Small intestine (tissue), 7 donors: ENCODE measurements around the gene SP3. TPM values are rescaled to one million over a fixed set of nuclear protein-coding genes. Genes with fewer than 3 reads are reported as not detected.

Source experiments
- DNase-seq, 2 donors: peaks; one replicate each; pipeline versions ENCODE4 v3.0.0 to v3.0.0-alpha.2; 2013
- FAIRE-seq: peaks from 2 replicates; lab custom pipeline; 2012; peaks lifted over from hg19 to GRCh38; lab: Jason Lieb, UNC
- H3K27ac ChIP-seq, 3 donors: one replicate each; pipeline ENCODE4 v1.5.1; 2013; ENCODE audit warnings: low read length in 2 of 3, mild to moderate bottlenecking in 2 of 3, control low read depth in 1 of 3, inconsistent platforms in 1 of 3, low read depth in 1 of 3, moderate library complexity in 1 of 3
- H3K27me3 ChIP-seq, 3 donors: one replicate each; pipeline ENCODE4 v1.6.1; 2013; ENCODE audit warnings: low read length in 3 of 3, inconsistent platforms in 1 of 3; ENCODE audit not compliant: control insufficient read depth in 3 of 3, insufficient read depth in 3 of 3
- H3K36me3 ChIP-seq, 3 donors: one replicate each; pipeline ENCODE4 v1.6.1; 2013; ENCODE audit warnings: low read length in 3 of 3, inconsistent platforms in 1 of 3, low read depth in 1 of 3, mild to moderate bottlenecking in 1 of 3, moderate library complexity in 1 of 3; ENCODE audit not compliant: control insufficient read depth in 3 of 3, insufficient read depth in 2 of 3
- H3K4me1 ChIP-seq, 3 donors: one replicate each; pipeline ENCODE4 v1.6.1; 2013; ENCODE audit warnings: low read length in 2 of 3, inconsistent platforms in 1 of 3, low read depth in 1 of 3, mild to moderate bottlenecking in 1 of 3, moderate library complexity in 1 of 3; ENCODE audit not compliant: control insufficient read depth in 3 of 3, insufficient read depth in 2 of 3
- H3K4me3 ChIP-seq, 3 donors: one replicate each; pipeline ENCODE4 v1.5.1; 2013; ENCODE audit warnings: low read length in 3 of 3, control low read depth in 1 of 3, inconsistent platforms in 1 of 3, low read depth in 1 of 3, mild to moderate bottlenecking in 1 of 3, moderate library complexity in 1 of 3
- H3K9me3 ChIP-seq, 2 donors: one replicate each; pipeline ENCODE4 v1.6.1; 2013; ENCODE audit warnings: low read depth in 1 of 2, low read length in 1 of 2; ENCODE audit not compliant: control insufficient read depth in 2 of 2, insufficient read depth in 1 of 2
- whole genome bisulfite sequencing, 3 donors: extraction: QIAGEN DNeasy Blood & Tissue Kit; methylation state at CpG; one replicate each; pipeline ENCODE4 v1.1.7; 2013; 5-methylcytosine and 5-hydroxymethylcytosine counted together
- polyA plus RNA-seq, 4 donors: library from polyadenylated mRNA; stranded (reverse) in 3 of 4; unstranded in 1 of 4; fragments of 200-250 nt in 3 of 4; fragments of 120-200 nt in 1 of 4; gene quantifications; one replicate each; pipeline versions ENCODE4 v1.2.1 to v1.2.3, GENCODE V29; 2013
- donor health status: healthy with polysubstance abuse.
- donor health status: control.
- donor health status: control.
- donor health status: Bipolar disorder and iron deficiency.
- donor health status: healthy.

The SP3 gene
- polyA plus RNA-seq, 4 donors, result 15.0 to 79.8 (median 19.1) TPM

DNA sequence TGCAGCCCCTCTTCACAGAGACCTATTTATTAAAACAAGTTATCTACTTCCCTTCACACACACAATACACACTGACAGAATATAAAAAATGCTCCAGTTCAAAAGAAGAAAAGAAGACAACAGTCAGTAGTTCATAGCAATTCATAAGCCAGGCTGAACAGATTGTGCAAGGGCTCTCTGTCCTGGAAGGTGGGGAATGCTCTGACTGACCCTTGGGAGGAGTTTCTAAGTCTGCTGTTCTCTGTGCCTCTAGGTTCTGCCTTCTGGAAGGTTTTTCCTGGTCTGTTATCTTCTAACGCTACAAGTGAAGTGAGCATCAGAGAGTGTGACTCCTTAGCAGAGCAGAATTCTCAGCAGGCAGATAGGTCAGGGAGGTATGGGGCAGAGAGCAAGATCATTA lies 35.7 kb downstream of the SP3 start:
- no peak overlapping the region for H3K4me3 ChIP-seq
- H3K9me3 ChIP-seq, result peaks cover 0 to 3% of the 10 kb centered on the region in 2 donors
- no peak overlapping the region for H3K27ac ChIP-seq
- DNase-seq (peak; percentile 13 to 43), FAIRE-seq (no peak)
- H3K27me3 ChIP-seq, result no peaks in the 10 kb centered on the region
- peaks cover 0 to 4% (median 2%) of the 10 kb centered on the region in 3 donors for H3K4me1 ChIP-seq
- WGBS, 3 donors, result 62 to 85% (median 82%) methylated on average over 1 of the region's 1 CpG
- peaks cover 2 to 15% (median 3%) of the 10 kb centered on the region in 3 donors for H3K36me3 ChIP-seq

GRCh38 chr2:173926875-173927274 lies 38.3 kb downstream of the SP3 start:
- peaks cover 0 to 3% (median 0%) of the 10 kb centered on the region in 3 donors for H3K36me3 ChIP-seq
- no peak overlapping the region for H3K27ac ChIP-seq
- peaks cover 0 to 3% of the 10 kb centered on the region in 2 donors for H3K9me3 ChIP-seq
- H3K27me3 ChIP-seq, result no peaks in the 10 kb centered on the region
- no peak overlapping the region for H3K4me3 ChIP-seq
- H3K4me1 ChIP-seq, result peaks cover 0 to 8% (median 6%) of the 10 kb centered on the region in 3 donors
- DNase-seq, result no peak
- no peak for FAIRE-seq

- H3K27me3 ChIP-seq, result no peaks in the 10 kb centered on the region
- H3K4me3 ChIP-seq, result no peak overlapping the region
- peaks cover 0 to 3% of the 10 kb centered on the region in 2 donors for H3K9me3 ChIP-seq
- FAIRE-seq (no peak), DNase-seq (no peak)
- 88 to 91% (median 91%) methylated on average over 2 of the region's 2 CpGs for WGBS, 3 donors
- peaks cover 0 to 10% (median 0%) of the 10 kb centered on the region in 3 donors for H3K36me3 ChIP-seq
- no peak overlapping the region for H3K27ac ChIP-seq
- peaks cover 0 to 10% (median 7%) of the 10 kb centered on the region in 3 donors for H3K4me1 ChIP-seq
Measured at GRCh38 chr2:173924285-173924684, 40.9 kb downstream of the SP3 start.

GRCh38 chr2:173922760-173923159 lies 42.4 kb downstream of the SP3 start:
- H3K4me3 ChIP-seq, result no peak overlapping the region
- DNase-seq, result no peak
- FAIRE-seq, result no peak
- peaks cover 0 to 3% of the 10 kb centered on the region in 2 donors for H3K9me3 ChIP-seq
- H3K27ac ChIP-seq, result no peak overlapping the region
- H3K4me1 ChIP-seq, result peaks cover 0 to 10% (median 7%) of the 10 kb centered on the region in 3 donors
- H3K36me3 ChIP-seq, result peaks cover 0 to 10% (median 2%) of the 10 kb centered on the region in 3 donors
- no peaks in the 10 kb centered on the region for H3K27me3 ChIP-seq

DNA sequence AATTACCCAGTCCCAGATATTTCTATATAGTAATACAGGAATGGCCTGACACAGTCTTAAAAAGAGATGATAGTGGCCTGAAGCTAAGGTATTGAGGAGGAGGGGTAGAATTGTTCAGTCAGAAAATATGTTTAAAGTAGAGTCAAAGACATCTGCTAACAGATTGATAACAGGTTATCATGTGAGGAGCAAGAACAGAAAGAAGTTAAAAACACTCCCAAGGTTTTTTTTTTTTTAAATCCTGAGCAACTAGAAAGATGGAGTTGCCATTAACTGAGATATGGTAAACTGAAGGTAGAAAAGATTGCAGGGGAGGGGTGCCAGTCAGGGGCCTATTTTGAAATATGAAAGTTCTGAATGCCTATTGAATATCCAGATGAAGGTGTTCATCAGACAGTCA lies 43.1 kb downstream of the SP3 start:
- H3K36me3 ChIP-seq, result peaks cover 0 to 10% (median 5%) of the 10 kb centered on the region in 3 donors
- H3K9me3 ChIP-seq, result peaks cover 0 to 3% of the 10 kb centered on the region in 2 donors
- FAIRE-seq (no peak), DNase-seq (no peak)
- no peaks in the 10 kb centered on the region for H3K27me3 ChIP-seq
- no peak overlapping the region for H3K27ac ChIP-seq
- peaks cover 0 to 10% (median 7%) of the 10 kb centered on the region in 3 donors for H3K4me1 ChIP-seq
- no peak overlapping the region for H3K4me3 ChIP-seq

- no peak for FAIRE-seq
- H3K27ac ChIP-seq, result peak overlapping the region in 1 of 3 donors; percentile 16
- no peak for DNase-seq
- WGBS, 3 donors, result 81 to 87% (median 82%) methylated on average over 3 of the region's 3 CpGs
- no peak overlapping the region for H3K4me3 ChIP-seq
- H3K27me3 ChIP-seq, result no peaks in the 10 kb centered on the region
- H3K4me1 ChIP-seq, result no peaks in the 10 kb centered on the region
- H3K9me3 ChIP-seq, result no peaks in the 10 kb centered on the region
- H3K36me3 ChIP-seq, result peaks cover 0 to 12% (median 6%) of the 10 kb centered on the region in 3 donors
Measured at GRCh38 chr2:173914055-173914927, 50.9 kb downstream of the SP3 start.

DNA sequence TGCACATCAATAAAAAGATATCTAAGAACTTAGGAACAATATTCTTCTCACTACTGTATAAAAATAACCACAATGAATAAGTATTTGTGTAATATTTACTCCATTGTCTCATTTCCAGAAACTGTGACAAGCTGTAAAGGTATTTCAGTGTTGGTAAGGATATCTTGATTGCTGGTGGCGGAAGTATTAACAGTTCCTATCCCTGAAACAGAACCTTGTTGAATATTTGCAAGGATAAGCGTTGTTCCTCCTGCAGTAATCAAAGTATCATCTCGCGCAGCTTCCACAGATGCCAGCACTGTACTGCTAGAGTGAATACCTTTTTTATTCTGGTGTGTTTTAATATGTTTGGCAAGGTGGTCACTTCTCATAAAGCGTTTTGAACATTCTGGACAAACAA lies 55.3 kb downstream of the SP3 start:
- H3K4me3 ChIP-seq, result no peak overlapping the region
- H3K27ac ChIP-seq, result no peak overlapping the region
- H3K27me3 ChIP-seq, result no peaks in the 10 kb centered on the region
- no peaks in the 10 kb centered on the region for H3K4me1 ChIP-seq
- no peak for FAIRE-seq
- no peaks in the 10 kb centered on the region for H3K9me3 ChIP-seq
- DNase-seq, result no peak
- WGBS, 3 donors, result 94 to 97% (median 95%) methylated on average over 5 of the region's 5 CpGs
- H3K36me3 ChIP-seq, result peaks cover 0 to 10% (median 10%) of the 10 kb centered on the region in 3 donors

- peaks cover 0 to 15% (median 8%) of the 10 kb centered on the region in 3 donors for H3K36me3 ChIP-seq
- no peak for DNase-seq
- no peaks in the 10 kb centered on the region for H3K27me3 ChIP-seq
- FAIRE-seq, result no peak
- 85 to 97% (median 92%) methylated on average over 1 of the region's 1 CpG for WGBS, 3 donors
- peaks cover 0 to 3% of the 10 kb centered on the region in 2 donors for H3K9me3 ChIP-seq
- no peak overlapping the region for H3K4me3 ChIP-seq
- H3K4me1 ChIP-seq, result no peaks in the 10 kb centered on the region
- H3K27ac ChIP-seq, result no peak overlapping the region
Measured at GRCh38 chr2:173906626-173907025, 58.5 kb downstream of the SP3 start.
